K562 (cell line): Measurements from ENCODE around the gene POLN. TPM values are rescaled to one million over a fixed set of nuclear protein-coding genes. Genes with fewer than 3 reads are reported as not detected.

ENCODE experiments used
- ATAC-seq: fragments of 200-7000 bp; cut with Tn5 transposase; 3 replicates; pipeline ENCODE4 v1.9.1; 2020; ENCODE audit warnings: moderate library complexity
- BruUV-seq: library from RNA; stranded (reverse); fragments of 400-500 nt; replicated peaks from 2 replicates; lab custom pipeline; 2021; lab: Mats Ljungman, UMichigan
- CTCF ChIA-PET: fragments of 300-600 bp; formaldehyde crosslinking; extraction: SDS; loops from one replicate; lab custom pipeline; 2021; ENCODE audit warnings: low intra/inter-chr PET ratio; lab: Yijun Ruan, JAX
- POLR2A ChIA-PET: fragments of 300-600, 350-650 bp; sonication (Branson Sonifier 250); formaldehyde crosslinking; extraction: SDS; loops from one replicate; lab custom pipeline; 2021; ENCODE audit warnings: antibody characterized with exemption, inconsistent platforms; lab: Yijun Ruan, JAX
- DNase-seq, 4 experiments: peaks; one replicate each; pipeline versions ENCODE4 v3.0.0 to v3.0.0-alpha.2; 2011 to 2018; ENCODE audit warnings: low spot score in 3 of 4, mixed read lengths in 3 of 4; ENCODE audit errors: extremely low read depth in 1 of 4
- FAIRE-seq: peaks from 2 replicates; lab custom pipeline; 2011; peaks lifted over from hg19 to GRCh38; lab: Jason Lieb, UNC
- H2AFZ ChIP-seq: 2 replicates; pipeline ENCODE4 v1.6.0; 2011; ENCODE audit warnings: low read depth, low read length, control low read depth, inconsistent platforms
- H3K27ac ChIP-seq: fragments of 200-600 bp; 3 replicates; pipeline ENCODE4 v1.8.0; 2011; ENCODE audit warnings: low read depth, mild to moderate bottlenecking, control low read depth, inconsistent platforms, low read length, moderate library complexity, mixed read lengths; ENCODE audit errors: extremely low read depth
- H3K27me3 ChIP-seq, 2 experiments: fragments of 300-600 bp in 1 of 2; 2 replicates in 1 of 2; 3 replicates in 1 of 2; pipeline versions ENCODE4 v1.6.0 to v1.8.0; 2011; ENCODE audit warnings: inconsistent platforms in 2 of 2, low read length in 2 of 2, mild to moderate bottlenecking in 1 of 2, mixed read lengths in 1 of 2, moderate library complexity in 1 of 2; ENCODE audit not compliant: control insufficient read depth in 2 of 2, insufficient read depth in 2 of 2
- H3K36me3 ChIP-seq: fragments of 300-600 bp; 3 replicates; pipeline ENCODE4 v1.8.0; 2011; ENCODE audit warnings: mild to moderate bottlenecking, low read length, inconsistent platforms; ENCODE audit not compliant: control insufficient read depth, insufficient read depth
- H3K4me1 ChIP-seq, 2 experiments: fragments of 200-600 bp in 1 of 2; replicated peaks in 1 of 2; 2 replicates in 1 of 2; 3 replicates in 1 of 2; pipeline versions ENCODE4 v1.5.1 to v1.8.0; 2011; ENCODE audit warnings: inconsistent platforms in 2 of 2, low read length in 2 of 2, mild to moderate bottlenecking in 1 of 2, mixed read lengths in 1 of 2, moderate library complexity in 1 of 2; ENCODE audit not compliant: control insufficient read depth in 2 of 2, insufficient read depth in 2 of 2
- H3K4me2 ChIP-seq: 2 replicates; pipeline ENCODE4 v1.6.1; 2011; ENCODE audit warnings: low read length, control low read depth, inconsistent platforms, mixed read lengths; ENCODE audit not compliant: insufficient read depth
- H3K4me3 ChIP-seq: fragments of 200-600 bp; sonication (generic), shearing (Covaris generic); 2 replicates; pipeline ENCODE4 v1.5.1; 2016; ENCODE audit warnings: control low read depth, inconsistent platforms
- H3K79me2 ChIP-seq: fragments of 200-600 bp; 3 replicates; pipeline ENCODE4 v1.8.0; 2011; ENCODE audit warnings: low read length, inconsistent platforms; ENCODE audit not compliant: control insufficient read depth, insufficient read depth
- H3K9ac ChIP-seq, 2 experiments: 2 replicates each; pipeline versions ENCODE4 v1.6.0 to v1.6.1; 2011; ENCODE audit warnings: low read depth in 2 of 2, low read length in 2 of 2, control low read depth in 1 of 2, inconsistent platforms in 1 of 2, mild to moderate bottlenecking in 1 of 2, mixed read lengths in 1 of 2; ENCODE audit not compliant: insufficient read depth in 1 of 2
- H3K9me1 ChIP-seq: one replicate; pipeline ENCODE4 v1.6.0; 2011; ENCODE audit warnings: inconsistent platforms, mild to moderate bottlenecking, low read length, moderate library complexity; ENCODE audit not compliant: control insufficient read depth, insufficient read depth
- H3K9me3 ChIP-seq: replicated peaks from 2 replicates; pipeline ENCODE4 v1.5.1; 2011; ENCODE audit warnings: low read depth, low read length, inconsistent platforms; ENCODE audit not compliant: control insufficient read depth, insufficient read depth
- H4K20me1 ChIP-seq: replicated peaks from 2 replicates; pipeline ENCODE4 v1.6.1; 2011; ENCODE audit warnings: low read length, inconsistent platforms, mixed read lengths; ENCODE audit not compliant: control insufficient read depth, insufficient read depth
- EP300 ChIP-seq: IDR thresholded peaks from 2 replicates; pipeline ENCODE4 v1.6.1; 2012; ENCODE audit warnings: low read length, improper control_type of control experiment
- FOSL1 ChIP-seq: fragments of 200-800 bp; sonication (Bioruptor generic); conservative IDR thresholded peaks from 2 replicates; pipeline ENCODE4 v1.6.1; 2016; ENCODE audit warnings: missing genetic modification characterization, missing compliant biosample characterization
- PTRF ChIP-seq: fragments of 450-650 bp; IDR thresholded peaks from 2 replicates; pipeline ENCODE4 v1.6.1; 2016; ENCODE audit warnings: mild to moderate bottlenecking, missing genetic modification characterization, missing compliant biosample characterization
- SETDB1 ChIP-seq: IDR thresholded peaks from one replicate; pipeline ENCODE4 v1.6.1; 2012; ENCODE audit warnings: low read length, control low read depth, inconsistent platforms
- SOX6 ChIP-seq: fragments of 450-650 bp; IDR thresholded peaks from 2 replicates; pipeline ENCODE4 v1.6.1; 2014; ENCODE audit warnings: mild to moderate bottlenecking
- ZNF253 ChIP-seq: fragments of 250-450 bp; sonication (Bioruptor Pico); conservative IDR thresholded peaks from 2 replicates; pipeline ENCODE4 v1.6.1; 2021; ENCODE audit warnings: mild to moderate bottlenecking
- WGBS: fragments of 100-300 bp; shearing (Covaris generic); methylation state at CpG from one replicate; pipeline ENCODE4 v1.1.6; 2016; ENCODE audit warnings: low coverage, mixed read lengths; ENCODE audit not compliant: insufficient coverage; ENCODE audit errors: missing lambda C conversion rate; 5-methylcytosine and 5-hydroxymethylcytosine counted together
- in situ Hi-C: fragments of 300-500 bp; cut with MboI; formaldehyde crosslinking; loops from 4 replicates; pipeline ENCODE4 v1.15.0; 2018; ENCODE audit warnings: inconsistent platforms, mixed read lengths
- intact Hi-C: fragments of 100-400 bp; cut with micrococcal nuclease; formaldehyde crosslinking; loops from 2 replicates; pipeline ENCODE4 v1.14.2; 2022
- polyA plus RNA-seq, 8 experiments: library from polyadenylated mRNA; depleted of rRNA in 4 of 8; stranded (reverse) in 5 of 8; unstranded in 3 of 8; fragments of >200 nt; fragmentation: Nextera tagmentation in 2 of 8; fragmentation: Illumina TruSeq in 1 of 8; extraction: Ambion mirVana in 2 of 8; extraction: Trizol in 1 of 8; gene quantifications; 2 replicates each; pipeline versions ENCODE4 v1.2.1 to v1.2.3, GENCODE V29; 2011 to 2014; ENCODE audit warnings: inconsistent platforms in 1 of 8, missing spikeins in 1 of 8
- total RNA-seq, 7 experiments: library from RNA; depleted of rRNA in 6 of 7; stranded (reverse); fragments of >200 nt in 6 of 7; fragmentation: Illumina TruSeq in 2 of 7; extraction: Trizol in 2 of 7; gene quantifications; 2 replicates each; pipeline versions ENCODE4 v1.2.1 to v1.2.3, GENCODE V29; 2011 to 2021; ENCODE audit warnings: low replicate concordance in 1 of 7
- TF ChIP-seq, protein P1 (sequence below): sonication (generic); formaldehyde crosslinking; IDR thresholded peaks from 2 replicates; pipeline ENCODE4 v1.5.0; 2020; ENCODE audit warnings: missing genetic modification reagents

Gene POLN
- total and polyA plus RNA-seq, 9 of the 15 experiments (the other 6 are each of a cell fraction or from before 2014, with no cell fraction given), result 0.08 to 0.91 (median 0.32) TPM

DNA sequence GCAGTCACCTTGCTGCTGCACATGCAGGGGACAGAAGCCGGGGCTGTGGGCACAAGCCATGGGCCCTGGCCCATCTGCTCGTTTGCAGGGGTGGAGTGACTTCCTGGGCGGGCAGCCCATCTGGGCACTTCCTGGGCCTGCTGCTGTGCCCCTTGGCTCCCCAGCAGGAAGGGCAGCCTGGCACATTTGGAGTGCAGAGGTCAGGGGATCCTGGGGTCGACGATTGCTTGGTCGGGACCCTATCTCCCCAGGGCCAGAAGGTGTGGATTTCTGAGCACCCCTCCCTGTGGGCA lies 30.9 kb upstream of the POLN start:
- FAIRE-seq (no peak), DNase-seq (no peak), ATAC-seq (no peak)
- POLR2A ChIA-PET, result no interaction called here
- TF ChIP-seq SETDB1 (no peak), SOX6 (no peak), FOSL1 (tag) (no peak), PTRF (tag) (no peak), ZNF253 (CRISPR knock-in tag) (no peak), EP300 (no peak)
- TF ChIP-seq, protein P1, sequence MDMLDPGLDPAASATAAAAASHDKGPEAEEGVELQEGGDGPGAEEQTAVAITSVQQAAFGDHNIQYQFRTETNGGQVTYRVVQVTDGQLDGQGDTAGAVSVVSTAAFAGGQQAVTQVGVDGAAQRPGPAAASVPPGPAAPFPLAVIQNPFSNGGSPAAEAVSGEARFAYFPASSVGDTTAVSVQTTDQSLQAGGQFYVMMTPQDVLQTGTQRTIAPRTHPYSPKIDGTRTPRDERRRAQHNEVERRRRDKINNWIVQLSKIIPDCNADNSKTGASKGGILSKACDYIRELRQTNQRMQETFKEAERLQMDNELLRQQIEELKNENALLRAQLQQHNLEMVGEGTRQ (CRISPR knock-in tag), result no peak
- no peaks in the 10 kb centered on the region for H3K9me1 ChIP-seq
- H3K36me3 ChIP-seq, result peaks cover 12% of the 10 kb centered on the region; the same call in 1 of the 3 replicates
- H3K9me3 ChIP-seq, result no peaks in the 10 kb centered on the region
- no peaks in the 10 kb centered on the region for H3K27me3 ChIP-seq
- BruUV-seq, result no TSS peak
- CTCF ChIA-PET, result no interaction called here
- no peak overlapping the region for H3K4me2 ChIP-seq
- in situ Hi-C loops, result no loop called here
- H3K79me2 ChIP-seq, result no peaks in the 10 kb centered on the region
- no peaks in the 10 kb centered on the region for H4K20me1 ChIP-seq
- H3K9ac ChIP-seq, result peak overlapping the region in 1 of 2 experiments; percentile 50; a peak in 2 of 4 replicates
- WGBS, result 92% methylated on average over 3 of the region's 6 CpGs
- peaks cover 5 to 77% of the 10 kb centered on the region in 2 experiments; a peak in 4 of 5 replicates for H3K4me1 ChIP-seq
- intact Hi-C loops, result no loop called here
- no peak overlapping the region for H3K27ac ChIP-seq
- no peak overlapping the region for H2AFZ ChIP-seq
- no peak overlapping the region for H3K4me3 ChIP-seq
